Measurements from ENCODE around the gene ZDHHC3.

The ZDHHC3 gene

DNA sequence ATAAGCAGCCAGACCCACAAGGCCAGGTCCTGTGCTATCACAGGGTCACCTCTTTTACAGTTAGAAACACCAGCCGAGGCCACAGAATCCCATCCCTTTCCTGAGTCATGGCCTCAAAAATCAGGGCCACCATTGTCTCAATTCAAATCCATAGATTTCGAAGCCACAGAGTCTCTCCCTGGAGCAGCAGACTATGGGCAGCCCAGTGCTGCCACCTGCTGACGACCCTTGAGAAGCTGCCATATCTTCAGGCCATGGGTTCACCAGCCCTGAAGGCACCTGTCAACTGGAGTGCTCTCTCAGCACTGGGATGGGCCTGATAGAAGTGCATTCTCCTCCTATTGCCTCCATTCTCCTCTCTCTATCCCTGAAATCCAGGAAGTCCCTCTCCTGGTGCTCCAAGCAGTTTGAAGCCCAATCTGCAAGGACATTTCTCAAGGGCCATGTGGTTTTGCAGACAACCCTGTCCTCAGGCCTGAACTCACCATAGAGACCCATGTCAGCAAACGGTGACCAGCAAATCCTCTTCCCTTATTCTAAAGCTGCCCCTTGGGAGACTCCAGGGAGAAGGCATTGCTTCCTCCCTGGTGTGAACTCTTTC, 62.0 kb downstream of the ZDHHC3 start:
- Histone ChIP-seq H3K4me1 (ENCODE audit: control insufficient read depth in 1 of 2, insufficient read depth in 1 of 2, low read depth in 1 of 2, low read length in 1 of 2) (peaks cover 2 to 3% of the 10 kb centered on the region in 2 experiments), H3K27me3 (peaks cover 24% of the 10 kb centered on the region), H3K9me3 (no peaks in the 10 kb centered on the region), H3K27ac (no peak overlapping the region), H3K36me3 (peaks cover 43% of the 10 kb centered on the region), H3K4me3 (ENCODE audit: low read depth in 1 of 2, low read length in 1 of 2) (no peak overlapping the region)
- TF ChIP-seq, protein P1, sequence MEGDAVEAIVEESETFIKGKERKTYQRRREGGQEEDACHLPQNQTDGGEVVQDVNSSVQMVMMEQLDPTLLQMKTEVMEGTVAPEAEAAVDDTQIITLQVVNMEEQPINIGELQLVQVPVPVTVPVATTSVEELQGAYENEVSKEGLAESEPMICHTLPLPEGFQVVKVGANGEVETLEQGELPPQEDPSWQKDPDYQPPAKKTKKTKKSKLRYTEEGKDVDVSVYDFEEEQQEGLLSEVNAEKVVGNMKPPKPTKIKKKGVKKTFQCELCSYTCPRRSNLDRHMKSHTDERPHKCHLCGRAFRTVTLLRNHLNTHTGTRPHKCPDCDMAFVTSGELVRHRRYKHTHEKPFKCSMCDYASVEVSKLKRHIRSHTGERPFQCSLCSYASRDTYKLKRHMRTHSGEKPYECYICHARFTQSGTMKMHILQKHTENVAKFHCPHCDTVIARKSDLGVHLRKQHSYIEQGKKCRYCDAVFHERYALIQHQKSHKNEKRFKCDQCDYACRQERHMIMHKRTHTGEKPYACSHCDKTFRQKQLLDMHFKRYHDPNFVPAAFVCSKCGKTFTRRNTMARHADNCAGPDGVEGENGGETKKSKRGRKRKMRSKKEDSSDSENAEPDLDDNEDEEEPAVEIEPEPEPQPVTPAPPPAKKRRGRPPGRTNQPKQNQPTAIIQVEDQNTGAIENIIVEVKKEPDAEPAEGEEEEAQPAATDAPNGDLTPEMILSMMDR (IDR thresholded peaks at IDR 0.05) = peak; percentile 64

DNA sequence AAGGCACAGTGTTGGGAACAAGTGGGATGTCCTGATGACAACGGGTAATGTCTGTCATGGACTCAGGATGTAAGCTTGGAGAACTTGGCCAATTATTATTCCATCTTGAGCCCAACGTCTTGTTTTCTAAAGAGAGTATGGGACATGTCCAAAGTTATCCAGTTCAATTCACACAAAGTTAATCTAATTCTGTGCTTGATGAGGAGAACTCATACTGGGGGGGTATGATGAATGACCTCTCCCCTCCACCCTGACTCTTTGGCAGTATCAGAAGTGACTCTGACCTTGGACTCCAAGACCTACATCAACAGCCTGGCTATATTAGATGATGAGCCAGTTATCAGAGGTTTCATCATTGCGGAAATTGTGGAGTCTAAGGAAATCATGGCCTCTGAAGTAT, 65.3 kb downstream of the ZDHHC3 start:
- H3K27ac ChIP-seq = no peak overlapping the region
- TF ChIP-seq, protein P1 (IDR thresholded peaks at IDR 0.05) = no peak
- H3K4me3 ChIP-seq (ENCODE audit: low read depth in 1 of 2, low read length in 1 of 2) = no peak overlapping the region
- H3K9me3 ChIP-seq = no peaks in the 10 kb centered on the region
- peaks cover 1 to 2% of the 10 kb centered on the region in 2 experiments for H3K4me1 ChIP-seq (ENCODE audit: control insufficient read depth in 1 of 2, insufficient read depth in 1 of 2, low read depth in 1 of 2, low read length in 1 of 2)
- peaks cover 10% of the 10 kb centered on the region for H3K36me3 ChIP-seq
- peaks cover 28% of the 10 kb centered on the region for H3K27me3 ChIP-seq

DNA sequence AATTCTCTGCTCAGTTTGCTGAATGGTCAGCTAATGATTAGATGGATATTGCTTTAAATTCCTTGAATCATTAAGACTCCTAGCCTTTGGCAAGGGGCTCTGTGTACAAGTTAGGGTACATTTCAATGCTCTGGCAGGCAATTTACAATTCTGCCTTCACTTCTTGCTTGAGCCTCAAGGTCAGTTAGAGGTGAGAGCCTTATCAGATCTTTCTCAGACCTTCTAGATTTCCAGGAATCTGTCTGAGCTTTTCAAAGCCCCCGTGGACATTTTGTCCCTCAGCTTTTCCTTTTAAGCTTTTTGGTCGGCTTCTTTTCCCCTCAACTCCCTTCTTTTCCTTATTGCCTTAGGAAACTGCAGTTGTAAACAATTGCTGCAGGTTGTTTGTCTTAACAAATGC, 66.9 kb downstream of the ZDHHC3 start:
- Histone ChIP-seq H3K27me3 (peaks cover 28% of the 10 kb centered on the region), H3K9me3 (no peaks in the 10 kb centered on the region), H3K36me3 (no peaks in the 10 kb centered on the region), H3K4me3 (ENCODE audit: low read depth in 1 of 2, low read length in 1 of 2) (no peak overlapping the region), H3K4me1 (ENCODE audit: control insufficient read depth in 1 of 2, insufficient read depth in 1 of 2, low read depth in 1 of 2, low read length in 1 of 2) (no peaks in the 10 kb centered on the region), H3K27ac (no peak overlapping the region)
- TF ChIP-seq, protein P1 (IDR thresholded peaks at IDR 0.05) = no peak

DNA sequence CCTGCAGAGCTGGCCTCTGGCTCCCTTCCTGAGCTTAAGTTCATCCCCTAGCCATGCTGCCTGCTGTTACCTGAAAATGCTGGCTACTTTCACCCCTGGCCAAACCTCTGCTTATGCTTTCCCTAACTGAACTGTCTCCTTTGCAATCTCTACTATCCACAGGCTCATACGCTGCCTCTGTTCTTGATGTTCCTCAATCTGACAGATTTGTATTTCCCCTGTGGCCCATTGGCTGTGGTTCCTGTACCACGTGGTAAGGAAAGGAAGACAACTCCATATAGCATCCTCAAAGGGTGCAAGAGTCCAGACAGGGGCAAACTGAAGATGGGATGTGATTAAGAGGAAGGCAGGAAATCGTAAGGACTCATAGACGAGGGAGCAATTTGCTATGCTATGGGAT, 68.4 kb downstream of the ZDHHC3 start:
- Histone ChIP-seq H3K27me3 (peaks cover 37% of the 10 kb centered on the region), H3K36me3 (no peaks in the 10 kb centered on the region), H3K27ac (no peak overlapping the region), H3K4me1 (ENCODE audit: control insufficient read depth in 1 of 2, insufficient read depth in 1 of 2, low read depth in 1 of 2, low read length in 1 of 2) (no peaks in the 10 kb centered on the region), H3K4me3 (ENCODE audit: low read depth in 1 of 2, low read length in 1 of 2) (no peak overlapping the region), H3K9me3 (no peaks in the 10 kb centered on the region)
- TF ChIP-seq, protein P1 (IDR thresholded peaks at IDR 0.05) = no peak

DNA sequence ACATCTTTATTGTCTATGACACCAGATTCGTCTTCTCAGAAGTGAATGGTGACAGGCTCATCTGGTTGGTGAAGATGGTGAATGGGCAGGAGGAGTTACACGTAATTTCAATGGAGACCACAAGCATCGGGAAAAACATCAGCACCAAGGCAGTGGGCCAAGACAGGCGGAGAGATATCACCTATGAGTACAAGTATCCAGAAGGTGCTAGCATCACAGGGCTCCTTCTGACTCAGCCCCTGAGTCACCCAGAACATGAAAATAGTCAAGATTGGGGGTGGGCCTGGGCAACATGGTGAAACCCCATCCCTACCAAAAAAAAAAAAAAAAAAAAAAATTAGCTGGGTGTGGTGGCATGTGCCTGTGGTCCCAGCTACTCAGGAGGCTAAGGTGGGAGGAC, 69.0 kb downstream of the ZDHHC3 start:
- H3K9me3 ChIP-seq = no peaks in the 10 kb centered on the region
- TF ChIP-seq, protein P1 (IDR thresholded peaks at IDR 0.05) = no peak
- no peak overlapping the region for H3K27ac ChIP-seq

More for the DNA sequence above, 69.0 kb downstream of the ZDHHC3 start:
- H3K36me3 ChIP-seq = no peaks in the 10 kb centered on the region
- no peak overlapping the region for H3K4me3 ChIP-seq (ENCODE audit: low read depth in 1 of 2, low read length in 1 of 2)
- peaks cover 37% of the 10 kb centered on the region for H3K27me3 ChIP-seq
- no peaks in the 10 kb centered on the region for H3K4me1 ChIP-seq (ENCODE audit: control insufficient read depth in 1 of 2, insufficient read depth in 1 of 2, low read depth in 1 of 2, low read length in 1 of 2)
